MCF 10A (cell line): Measurements from ENCODE around the gene DCUN1D2. TPM values are rescaled to one million over a fixed set of nuclear protein-coding genes. Genes with fewer than 3 reads are reported as not detected.

Experiments
- BruUV-seq: library from RNA; stranded (reverse); fragments of 400-500 nt; replicated peaks from 2 replicates; lab custom pipeline; 2021; lab: Mats Ljungman, UMichigan
- CTCF ChIA-PET: fragments of 300-600 bp; sonication (Branson Sonifier 250); formaldehyde crosslinking; extraction: SDS; loops from one replicate; lab custom pipeline; 2021; ENCODE audit warnings: antibody characterized with exemption, inconsistent platforms; lab: Yijun Ruan, JAX
- POLR2A ChIA-PET: fragments of 300-600, 350-650 bp; sonication (Branson Sonifier 250); formaldehyde crosslinking; extraction: SDS; loops from one replicate; lab custom pipeline; 2020; ENCODE audit warnings: antibody characterized with exemption, inconsistent platforms; lab: Yijun Ruan, JAX
- DNase-seq: peaks from one replicate; pipeline ENCODE4 v3.0.0-alpha.2; 2018; ENCODE audit not compliant: unreplicated experiment
- H3K27ac Mint-ChIP-seq: one replicate; pipeline ENCODE4 v1.8.0; 2022; ENCODE audit warnings: mild to moderate bottlenecking, low read depth, mixed read lengths; ENCODE audit not compliant: unreplicated experiment
- H3K27me3 Mint-ChIP-seq: one replicate; pipeline ENCODE4 v1.8.0; 2022; ENCODE audit warnings: mixed read lengths; ENCODE audit not compliant: insufficient read depth, unreplicated experiment
- H3K36me3 Mint-ChIP-seq: one replicate; pipeline ENCODE4 v1.8.0; 2022; ENCODE audit warnings: mild to moderate bottlenecking, moderate library complexity, mixed read lengths; ENCODE audit not compliant: insufficient read depth, unreplicated experiment
- H3K4me1 Mint-ChIP-seq: one replicate; pipeline ENCODE4 v1.8.0; 2022; ENCODE audit warnings: mixed read lengths; ENCODE audit not compliant: insufficient read depth, unreplicated experiment
- H3K4me3 Mint-ChIP-seq: one replicate; pipeline ENCODE4 v1.8.0; 2022; ENCODE audit warnings: mild to moderate bottlenecking, moderate library complexity, mixed read lengths; ENCODE audit not compliant: unreplicated experiment
- H3K9me3 Mint-ChIP-seq: one replicate; pipeline ENCODE4 v1.8.0; 2022; ENCODE audit warnings: mixed read lengths; ENCODE audit not compliant: unreplicated experiment
- CTCF ChIP-seq: fragments of 200-600 bp; IDR thresholded peaks from one replicate; pipeline ENCODE4 v1.8.0; 2022; ENCODE audit warnings: antibody characterized with exemption, mild to moderate bottlenecking; ENCODE audit not compliant: unreplicated experiment
- intact Hi-C: fragments of 100-400 bp; cut with micrococcal nuclease; formaldehyde crosslinking; loops from 2 replicates; pipeline ENCODE4 v1.14.1; 2022
- total RNA-seq: library from RNA; stranded (reverse); gene quantifications from 2 replicates; pipeline ENCODE4 v1.2.3, GENCODE V29; 2022

The DCUN1D2 gene
- total RNA-seq, 1 experiment from 2014 or later, result 20.4 TPM

GRCh38 chr13:113413898-113414282, 76.6 kb downstream of the DCUN1D2 start:
- BruUV-seq, result no TSS peak
- peaks cover 27% of the 10 kb centered on the region for H3K27me3 Mint-ChIP-seq
- no peaks in the 10 kb centered on the region for H3K36me3 Mint-ChIP-seq
- peaks cover 10% of the 10 kb centered on the region for H3K4me1 Mint-ChIP-seq
- DNase-seq, result no peak
- ChIA-PET CTCF (no interaction called here), POLR2A (no interaction called here)
- no peak overlapping the region for H3K27ac Mint-ChIP-seq
- H3K9me3 Mint-ChIP-seq, result no peaks in the 10 kb centered on the region
- intact Hi-C loops, result no loop called here
- H3K4me3 Mint-ChIP-seq, result no peak overlapping the region
- no peak for TF ChIP-seq CTCF

DNA sequence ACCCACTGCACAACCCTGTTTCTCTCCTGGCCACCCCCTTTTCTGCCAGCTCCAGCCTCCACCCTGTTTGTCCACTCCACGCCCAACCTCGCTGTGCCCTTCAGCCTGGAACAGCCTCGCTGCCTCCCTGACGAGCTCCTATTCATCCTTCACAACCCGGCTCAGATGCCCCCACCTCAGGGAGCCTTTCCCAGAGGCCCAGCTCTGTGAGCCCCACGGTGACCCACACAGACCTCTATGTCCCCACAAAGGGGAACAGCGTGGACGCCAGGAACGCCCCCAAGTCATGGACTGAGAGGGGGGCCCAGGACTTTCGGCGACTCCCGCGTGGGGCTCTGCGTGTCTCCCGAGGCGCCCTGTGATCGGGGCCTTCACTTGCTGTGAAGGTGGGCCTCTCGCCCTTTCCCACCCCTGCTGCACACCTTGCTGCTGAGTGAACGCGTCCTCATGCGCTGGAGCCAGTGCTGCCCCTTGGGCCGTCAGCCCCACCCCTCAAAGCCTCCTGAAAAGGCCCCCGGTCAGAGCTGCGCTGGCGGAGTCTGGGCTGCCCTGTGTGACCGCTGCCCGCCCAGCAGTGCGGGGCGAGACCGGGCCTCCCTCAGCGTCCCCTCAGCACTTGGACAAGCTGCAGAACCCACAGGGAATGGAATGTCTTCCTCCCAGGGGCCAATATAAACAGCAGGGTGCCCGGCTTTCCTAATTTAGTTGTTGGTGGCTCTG, 77.2 kb downstream of the DCUN1D2 start:
- Mint-ChIP-seq H3K27ac (no peak overlapping the region), H3K4me3 (no peak overlapping the region), H3K9me3 (no peaks in the 10 kb centered on the region), H3K36me3 (no peaks in the 10 kb centered on the region), H3K27me3 (peaks cover 22% of the 10 kb centered on the region), H3K4me1 (peaks cover 10% of the 10 kb centered on the region)
- intact Hi-C loops, result no loop called here
- DNase-seq, result no peak
- no peak for TF ChIP-seq CTCF
- ChIA-PET POLR2A (interaction anchor here (0.6 kb wide), 1 partner anchor 159 kb away, joined by 3 read pairs; no protein-coding TSS in a partner anchor), CTCF (no interaction called here)
- no TSS peak for BruUV-seq

GRCh38 chr13:113412440-113412839, 78.1 kb downstream of the DCUN1D2 start:
- H3K27ac Mint-ChIP-seq, result no peak overlapping the region
- H3K27me3 Mint-ChIP-seq, result peaks cover 13% of the 10 kb centered on the region
- H3K9me3 Mint-ChIP-seq, result no peaks in the 10 kb centered on the region
- ChIA-PET POLR2A (interaction anchor here (0.6 kb wide), 1 partner anchor 158 kb away, joined by 3 read pairs; no protein-coding TSS in a partner anchor), CTCF (no interaction called here)
- H3K36me3 Mint-ChIP-seq, result no peaks in the 10 kb centered on the region
- intact Hi-C loops, result no loop called here
- TF ChIP-seq CTCF, result no peak
- DNase-seq, result no peak
- no TSS peak for BruUV-seq
- H3K4me3 Mint-ChIP-seq, result no peak overlapping the region
- peaks cover 10% of the 10 kb centered on the region for H3K4me1 Mint-ChIP-seq

DNA sequence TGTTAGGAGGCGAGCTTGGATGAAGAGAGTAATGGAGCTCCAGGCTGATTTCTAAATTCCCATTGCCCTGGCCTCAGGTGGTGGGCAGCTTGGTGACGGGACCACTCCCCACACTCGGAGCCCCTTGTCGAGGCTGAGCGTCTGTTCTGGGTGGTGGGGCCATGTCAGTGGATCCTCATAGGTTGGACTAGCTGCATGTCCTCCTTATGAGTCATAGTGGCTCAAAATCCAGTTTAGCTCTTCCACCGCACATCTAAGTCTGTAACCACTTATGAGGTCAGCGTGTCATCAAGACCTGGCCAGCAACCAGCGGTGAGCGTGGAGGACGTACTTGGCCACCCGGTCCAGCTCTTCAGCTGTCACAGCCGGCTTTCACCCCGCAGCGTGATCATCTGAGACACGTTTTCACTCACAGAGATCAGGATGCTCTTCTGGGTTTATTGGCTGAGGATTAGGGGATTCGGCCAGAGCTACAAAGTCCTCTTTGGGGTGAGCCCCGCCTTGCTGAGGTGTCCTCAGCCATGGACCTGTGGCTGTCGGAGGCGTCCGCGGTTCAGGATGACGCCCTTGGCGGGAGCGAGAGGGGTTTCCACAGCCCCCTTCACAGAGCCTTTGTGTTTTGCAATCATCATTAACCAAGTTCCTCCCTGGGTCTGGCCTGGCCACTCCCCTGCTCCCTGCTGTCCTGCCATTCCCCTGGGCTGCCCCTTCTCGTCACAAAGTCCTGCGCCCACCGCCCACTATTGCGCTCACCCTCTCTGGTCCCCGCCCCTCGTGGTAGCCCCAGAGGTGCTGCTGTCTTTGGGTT, 79.1 kb downstream of the DCUN1D2 start:
- BruUV-seq, result no TSS peak
- peaks cover 3% of the 10 kb centered on the region for H3K27me3 Mint-ChIP-seq
- H3K4me3 Mint-ChIP-seq, result peak overlapping the region; percentile 43
- peak; percentile 75 for DNase-seq
- CTCF ChIA-PET, result interaction anchor here (0.6 to 1.0 kb wide), 2 partner anchors 17 to 377 kb away, joined by 3 to 5 read pairs; no protein-coding TSS in a partner anchor
- H3K36me3 Mint-ChIP-seq, result no peaks in the 10 kb centered on the region
- TF ChIP-seq CTCF, result no peak
- POLR2A ChIA-PET, result interaction anchor here (0.6 kb wide), 1 partner anchor 113 kb away, joined by 3 read pairs; no protein-coding TSS in a partner anchor
- H3K9me3 Mint-ChIP-seq, result no peaks in the 10 kb centered on the region
- no peak overlapping the region for H3K27ac Mint-ChIP-seq
- H3K4me1 Mint-ChIP-seq, result peaks cover 10% of the 10 kb centered on the region
- intact Hi-C loops, result no loop called here
